Stimulated activated CD4-positive, alpha-beta T cell treated with anti-CD3 and anti-CD28 coated beads, Interleukin-1b, Interleukin-23, amount 100 ng/mL, for 48 hours (primary cell): ENCODE measurements around the gene VEPH1.

Experiments used
- DNase-seq: peaks from one replicate; pipeline ENCODE4 v3.0.0-alpha.2; 2020

Gene VEPH1

GRCh38 chr3:157502916-157503595, at the start of gene VEPH1:
Gene VEPH1 (minus strand): TSS chr3:157503416. CDS start chr3:157495349, 8,067 bp downstream.
- no peak for DNase-seq

GRCh38 chr3:157551961-157552360, 48.7 kb upstream of the VEPH1 start:
- no peak for DNase-seq

GRCh38 chr3:157549498-157549897, 46.3 kb upstream of the VEPH1 start:
- DNase-seq: no peak

GRCh38 chr3:157544501-157545130, 41.4 kb upstream of the VEPH1 start:
- no peak for DNase-seq

- DNase-seq: no peak
Observed at GRCh38 chr3:157543501-157544035, 40.4 kb upstream of the VEPH1 start.

- DNase-seq: no peak
Observed at GRCh38 chr3:157542711-157543500, 39.7 kb upstream of the VEPH1 start.

GRCh38 chr3:157541506-157542236, 38.5 kb upstream of the VEPH1 start:
- DNase-seq: no peak

GRCh38 chr3:157540656-157541055, 37.4 kb upstream of the VEPH1 start:
- no peak for DNase-seq

- DNase-seq: no peak
Observed at GRCh38 chr3:157535667-157536066, 32.5 kb upstream of the VEPH1 start.

GRCh38 chr3:157534725-157535161, 31.5 kb upstream of the VEPH1 start:
- no peak for DNase-seq

GRCh38 chr3:157533298-157534070, 30.3 kb upstream of the VEPH1 start:
- no peak for DNase-seq

- DNase-seq: no peak
Observed at GRCh38 chr3:157532529-157533297, 29.5 kb upstream of the VEPH1 start.

GRCh38 chr3:157531771-157532170, 28.6 kb upstream of the VEPH1 start:
- DNase-seq: no peak

- no peak for DNase-seq
Observed at GRCh38 chr3:157531301-157531660, 28.1 kb upstream of the VEPH1 start.

- DNase-seq: no peak
Observed at GRCh38 chr3:157530637-157531300, 27.6 kb upstream of the VEPH1 start.

- DNase-seq: no peak
Observed at GRCh38 chr3:157529751-157530150, 26.5 kb upstream of the VEPH1 start.

- DNase-seq: no peak
Observed at GRCh38 chr3:157529085-157529484, 25.9 kb upstream of the VEPH1 start.

GRCh38 chr3:157527131-157527881, 24.1 kb upstream of the VEPH1 start:
- DNase-seq: no peak

- DNase-seq: no peak
Observed at GRCh38 chr3:157526036-157526435, 22.8 kb upstream of the VEPH1 start.

- no peak for DNase-seq
Observed at GRCh38 chr3:157523814-157524213, 20.6 kb upstream of the VEPH1 start.
